Ovary (tissue), 9 donors: Measurements from ENCODE around the gene IST1. TPM values are rescaled to one million over a fixed set of nuclear protein-coding genes. Genes with fewer than 3 reads are reported as not detected.

Source experiments
- DNase-seq, 5 donors: peaks; one replicate each; pipeline ENCODE4 v3.0.0-alpha.2; 2019 to 2020
- H3K27ac ChIP-seq, 2 donors: fragments of 200-600 bp; one replicate each; pipeline versions ENCODE4 v1.5.1 to v1.8.0; 2019 to 2022
- H3K27me3 ChIP-seq: fragments of 200-600 bp; one replicate; pipeline ENCODE4 v1.8.0; 2022
- H3K36me3 ChIP-seq: fragments of 200-600 bp; sonication (generic); one replicate; pipeline ENCODE4 v1.5.1; 2019
- H3K4me1 ChIP-seq: one replicate; pipeline ENCODE4 v1.8.1; 2013; ENCODE audit warnings: mild to moderate bottlenecking, moderate library complexity; ENCODE audit not compliant: insufficient read depth
- H3K4me3 ChIP-seq: fragments of 200-600 bp; sonication (generic); one replicate; pipeline ENCODE4 v1.5.1; 2017
- H3K9me3 ChIP-seq, 2 donors: fragments of 200-600 bp in 1 of 2; sonication (generic) in 1 of 2; one replicate each; pipeline versions ENCODE4 v1.5.1 to v1.8.1; 2013 to 2019; ENCODE audit warnings: mild to moderate bottlenecking in 1 of 2, moderate library complexity in 1 of 2
- CTCF ChIP-seq, 3 donors: fragments of 450-650 bp in 2 of 3; fragments of 200-600 bp in 1 of 3; IDR thresholded peaks; one replicate each; pipeline versions ENCODE4 v1.5.1 to v1.8.0; 2016 to 2022; ENCODE audit warnings: antibody characterized with exemption in 3 of 3, mild to moderate bottlenecking in 1 of 3
- EP300 ChIP-seq: sonication (generic); formaldehyde crosslinking; IDR thresholded peaks from one replicate; pipeline ENCODE4 v1.6.1; 2017; ENCODE audit warnings: antibody characterized with exemption
- POLR2A ChIP-seq: fragments of 450-650 bp; IDR thresholded peaks from one replicate; pipeline ENCODE4 v1.6.1; 2017; ENCODE audit warnings: antibody characterized with exemption, mild to moderate bottlenecking, moderate library complexity
- WGBS, 3 donors: extraction: QIAGEN DNeasy Blood & Tissue Kit in 1 of 3; methylation state at CpG; one replicate each; pipeline versions ENCODE4 v1.1.5 to v1.1.7; 2013 to 2017; 5-methylcytosine and 5-hydroxymethylcytosine counted together
- intact Hi-C, 4 donors: fragments of 100-400 bp; cut with DNase I; formaldehyde crosslinking; loops; one replicate each; pipeline versions ENCODE4 v1.11.0 to v1.15.1; 2022 to 2023
- polyA plus RNA-seq, 2 donors: library from polyadenylated mRNA; stranded (reverse); fragments of 200-250 nt in 1 of 2; fragments of 350-450 nt in 1 of 2; fragmentation: Illumina TruSeq in 1 of 2; extraction: RNeasy Lipid Tissue Mini Kit (QIAGEN cat#74804) in 1 of 2; gene quantifications; one replicate each; pipeline ENCODE4 v1.2.3, GENCODE V29; 2013 to 2014
- total RNA-seq, 7 donors: library from RNA; depleted of rRNA in 2 of 7; stranded (reverse); fragments of >200 nt in 2 of 7; fragmentation: NEBNext Ultra II Directional in 3 of 7; extraction: Animal tissue kit (Norgen Biotek cat#: 25700) in 3 of 7; gene quantifications; one replicate each; pipeline versions ENCODE4 v1.1.0 to v1.2.4, GENCODE V29; 2016 to 2023
- donor health status: DM: no; HTN: no; CAD: no; lungs with moderate emphysema.
- donor health status: DM: no; HTN: no; CAD: no.
- donor health status: Bipolar disorder and iron deficiency.
- donor health status: DM: yes; HTN: yes; CAD: no.
- donor health status: DM: no; HTN: no; CAD: no.
- donor health status: DM: yes; HTN: yes; CAD: no.

The IST1 gene
- total and polyA plus RNA-seq, 9 donors, result 119 to 324 (median 169) TPM

GRCh38 chr16:71893888-71894228 is 1.5 kb upstream of the IST1 start:
- H3K36me3 ChIP-seq, result no peaks in the 10 kb centered on the region
- H3K4me1 ChIP-seq, result peaks cover 5% of the 10 kb centered on the region
- H3K4me3 ChIP-seq, result peak overlapping the region; percentile 72
- intact Hi-C loops, result no loop called here
- H3K27me3 ChIP-seq, result no peaks in the 10 kb centered on the region
- H3K27ac ChIP-seq, result peak overlapping the region in 1 of 2 donors; percentile 84
- DNase-seq, result no peak
- no peak for TF ChIP-seq CTCF (IDR thresholded peaks at IDR 0.05)
- TF ChIP-seq POLR2A, result no peak
- TF ChIP-seq EP300, result no peak
- H3K9me3 ChIP-seq, result no peaks in the 10 kb centered on the region
- 33 to 40% (median 39%) methylated on average over 7 of the region's 7 CpGs for WGBS, 3 donors

GRCh38 chr16:71894229-71894920 is 956 bp upstream of the IST1 start:
- intact Hi-C loops, result no loop called here
- peak overlapping the region; percentile 72 for H3K4me3 ChIP-seq
- DNase-seq, result peak; percentile 26 to 55 (median 48)
- peak overlapping the region; percentile 78 to 84 for H3K27ac ChIP-seq
- H3K4me1 ChIP-seq, result peaks cover 7% of the 10 kb centered on the region
- TF ChIP-seq POLR2A, result no peak
- no peaks in the 10 kb centered on the region for H3K36me3 ChIP-seq
- no peaks in the 10 kb centered on the region for H3K9me3 ChIP-seq
- 0 to 1% (median 0%) methylated on average over 31 of the region's 31 CpGs for WGBS, 3 donors
- H3K27me3 ChIP-seq, result no peaks in the 10 kb centered on the region

GRCh38 chr16:71895679-71896365 is 491 bp downstream of the IST1 start:
- intact Hi-C loops, result no loop called here
- no peak for DNase-seq
- Histone ChIP-seq H3K4me1 (peaks cover 11% of the 10 kb centered on the region), H3K27ac (peak overlapping the region; percentile 67 to 84), H3K36me3 (no peaks in the 10 kb centered on the region), H3K9me3 (no peaks in the 10 kb centered on the region), H3K4me3 (peak overlapping the region; percentile 72), H3K27me3 (no peaks in the 10 kb centered on the region)
- WGBS, 3 donors, result 0 to 1% (median 0%) methylated on average over 44 of the region's 44 CpGs
- no peak for TF ChIP-seq EP300

- Histone ChIP-seq H3K4me1 (peaks cover 11% of the 10 kb centered on the region), H3K27ac (peak overlapping the region in 1 of 2 donors; percentile 84), H3K4me3 (peak overlapping the region; percentile 72), H3K9me3 (no peaks in the 10 kb centered on the region), H3K27me3 (no peaks in the 10 kb centered on the region), H3K36me3 (no peaks in the 10 kb centered on the region)
- WGBS, 3 donors, result 28 to 41% (median 31%) methylated on average over 15 of the region's 15 CpGs
- intact Hi-C loops, result no loop called here
- no peak for TF ChIP-seq EP300
- TF ChIP-seq POLR2A, result no peak
- TF ChIP-seq CTCF (IDR thresholded peaks at IDR 0.05), result no peak
- no peak for DNase-seq
Observed at GRCh38 chr16:71896764-71897368, 1.5 kb downstream of the IST1 start.

GRCh38 chr16:71899171-71899570 is 3.8 kb downstream of the IST1 start:
- Histone ChIP-seq H3K4me3 (no peak overlapping the region), H3K27ac (peak overlapping the region in 1 of 2 donors; percentile 8), H3K36me3 (no peaks in the 10 kb centered on the region), H3K4me1 (peaks cover 9% of the 10 kb centered on the region), H3K27me3 (no peaks in the 10 kb centered on the region), H3K9me3 (no peaks in the 10 kb centered on the region)
- WGBS, 3 donors, result 92 to 97% (median 95%) methylated on average over 4 of the region's 4 CpGs
- intact Hi-C loops, result no loop called here
- TF ChIP-seq POLR2A, result no peak
- TF ChIP-seq EP300, result no peak
- TF ChIP-seq CTCF (IDR thresholded peaks at IDR 0.05), result no peak
- DNase-seq, result no peak
